Measurements from ENCODE around the gene AKR1C4. TPM values are rescaled to one million over a fixed set of nuclear protein-coding genes. Genes with fewer than 3 reads are reported as not detected.

Gene AKR1C4
- total RNA-seq, 1 experiment from 2014 or later, result not detected

- Histone ChIP-seq H3K9me2 (replicated peaks; ENCODE audit: low read length) (no peaks in the 10 kb centered on the region), H4K20me1 (ENCODE audit: low read length) (no peaks in the 10 kb centered on the region), H3F3A (ENCODE audit: low read length, unreplicated experiment) (no peaks in the 10 kb centered on the region), H3K4me2 (ENCODE audit: low read length) (no peak overlapping the region), H2AFZ (ENCODE audit: low read length) (no peak overlapping the region), H3K79me2 (ENCODE audit: low read length) (no peaks in the 10 kb centered on the region), H3K9ac (ENCODE audit: low read length) (no peak overlapping the region), H3K27ac (ENCODE audit: low read length) (no peak overlapping the region), H3K36me3 (ENCODE audit: low read depth, low read length) (no peaks in the 10 kb centered on the region), H3K4me1 (ENCODE audit: insufficient read depth, low read length) (no peaks in the 10 kb centered on the region), H3K27me3 (ENCODE audit: low read length) (no peaks in the 10 kb centered on the region), H3K9me3 (ENCODE audit: low read length) (no peaks in the 10 kb centered on the region), H3K4me3 (ENCODE audit: low read length) (no peak overlapping the region)
- no peak for ATAC-seq
- TF ChIP-seq, protein P1, sequence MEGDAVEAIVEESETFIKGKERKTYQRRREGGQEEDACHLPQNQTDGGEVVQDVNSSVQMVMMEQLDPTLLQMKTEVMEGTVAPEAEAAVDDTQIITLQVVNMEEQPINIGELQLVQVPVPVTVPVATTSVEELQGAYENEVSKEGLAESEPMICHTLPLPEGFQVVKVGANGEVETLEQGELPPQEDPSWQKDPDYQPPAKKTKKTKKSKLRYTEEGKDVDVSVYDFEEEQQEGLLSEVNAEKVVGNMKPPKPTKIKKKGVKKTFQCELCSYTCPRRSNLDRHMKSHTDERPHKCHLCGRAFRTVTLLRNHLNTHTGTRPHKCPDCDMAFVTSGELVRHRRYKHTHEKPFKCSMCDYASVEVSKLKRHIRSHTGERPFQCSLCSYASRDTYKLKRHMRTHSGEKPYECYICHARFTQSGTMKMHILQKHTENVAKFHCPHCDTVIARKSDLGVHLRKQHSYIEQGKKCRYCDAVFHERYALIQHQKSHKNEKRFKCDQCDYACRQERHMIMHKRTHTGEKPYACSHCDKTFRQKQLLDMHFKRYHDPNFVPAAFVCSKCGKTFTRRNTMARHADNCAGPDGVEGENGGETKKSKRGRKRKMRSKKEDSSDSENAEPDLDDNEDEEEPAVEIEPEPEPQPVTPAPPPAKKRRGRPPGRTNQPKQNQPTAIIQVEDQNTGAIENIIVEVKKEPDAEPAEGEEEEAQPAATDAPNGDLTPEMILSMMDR (conservative IDR thresholded peaks at IDR 0.05; ENCODE audit: low read depth, low read length), result no peak
- TF ChIP-seq EZH2 (IDR thresholded peaks at IDR 0.05; ENCODE audit: low read length, unreplicated experiment), result no peak
- no peak for TF ChIP-seq EZH2phosphoT487 (IDR thresholded peaks at IDR 0.05; ENCODE audit: borderline replicate concordance, low read length)
- DNase-seq, result no peak
- intact Hi-C loops (cut with micrococcal nuclease), result no loop called here
- POLR2A ChIA-PET (ENCODE audit: unreplicated experiment), result no interaction called here
- BruUV-seq (replicated peaks), result no TSS peak
- CTCF ChIA-PET, result no interaction called here
These were observed 45.9 kb downstream of the AKR1C4 start for GRCh38 chr10:5242585-5242984.

- H3K27me3 ChIP-seq (ENCODE audit: low read length), result no peaks in the 10 kb centered on the region
- H3K9ac ChIP-seq (ENCODE audit: low read length), result no peak overlapping the region
- POLR2A ChIA-PET (ENCODE audit: unreplicated experiment), result no interaction called here
These were observed 46.9 kb downstream of the AKR1C4 start for GRCh38 chr10:5243521-5243987.

More at GRCh38 chr10:5243521-5243987, 46.9 kb downstream of the AKR1C4 start:
- CTCF ChIA-PET, result no interaction called here
- Histone ChIP-seq H3K4me3 (ENCODE audit: low read length) (no peak overlapping the region), H3K9me3 (ENCODE audit: low read length) (no peaks in the 10 kb centered on the region), H3K27ac (ENCODE audit: low read length) (no peak overlapping the region), H3K79me2 (ENCODE audit: low read length) (no peaks in the 10 kb centered on the region), H3F3A (ENCODE audit: low read length, unreplicated experiment) (no peaks in the 10 kb centered on the region), H3K4me2 (ENCODE audit: low read length) (no peak overlapping the region), H3K4me1 (ENCODE audit: insufficient read depth, low read length) (no peaks in the 10 kb centered on the region), H3K36me3 (ENCODE audit: low read depth, low read length) (no peaks in the 10 kb centered on the region), H2AFZ (ENCODE audit: low read length) (no peak overlapping the region), H3K9me2 (replicated peaks; ENCODE audit: low read length) (no peaks in the 10 kb centered on the region), H4K20me1 (ENCODE audit: low read length) (no peaks in the 10 kb centered on the region)
- no peak for ATAC-seq
- BruUV-seq (replicated peaks), result no TSS peak
- intact Hi-C loops (cut with micrococcal nuclease), result no loop called here
- TF ChIP-seq EZH2phosphoT487 (IDR thresholded peaks at IDR 0.05; ENCODE audit: borderline replicate concordance, low read length) (no peak), EZH2 (IDR thresholded peaks at IDR 0.05; ENCODE audit: low read length, unreplicated experiment) (no peak)
- TF ChIP-seq, protein P1 (conservative IDR thresholded peaks at IDR 0.05; ENCODE audit: low read depth, low read length), result no peak
- no peak for DNase-seq
